Activated naive CD8-positive, alpha-beta T cell treated with anti-CD3 and anti-CD28 coated beads, Interleukin-2, amount 10 ng/mL, durations not matched to agents 7 days and 5 days (primary cell): ENCODE measurements around the gene RARA. TPM values are rescaled to one million over a fixed set of nuclear protein-coding genes. Genes with fewer than 3 reads are reported as not detected.
A peak's percentile ranks its signal among the peaks of the same experiment; 100 is the strongest.

Source experiments
- ATAC-seq: fragments of 150-1000 bp; cut with Tn5 transposase; one replicate; pipeline ENCODE4 v1.10.0; 2021; ENCODE audit warnings: low read depth, moderate library complexity
- POLR2A ChIA-PET: fragments of 350-600 bp; sonication (Branson Sonifier 250); formaldehyde crosslinking; loops from one replicate; lab custom pipeline; 2021; ENCODE audit warnings: antibody characterized with exemption; lab: Charles Lee
- DNase-seq: peaks from one replicate; pipeline ENCODE4 v3.0.0; 2021
- H3K27ac Mint-ChIP-seq: one replicate; pipeline ENCODE4 v1.8.0; 2022; ENCODE audit warnings: mild to moderate bottlenecking, mixed read lengths
- H3K27me3 Mint-ChIP-seq: one replicate; pipeline ENCODE4 v1.8.0; 2022; ENCODE audit warnings: mild to moderate bottlenecking, moderate library complexity, mixed read lengths
- H3K36me3 Mint-ChIP-seq: one replicate; pipeline ENCODE4 v1.8.0; 2021; ENCODE audit warnings: mild to moderate bottlenecking, mixed read lengths
- H3K4me1 Mint-ChIP-seq: one replicate; pipeline ENCODE4 v1.8.0; 2021; ENCODE audit warnings: mixed read lengths
- H3K4me3 Mint-ChIP-seq: one replicate; pipeline ENCODE4 v1.8.0; 2022; ENCODE audit warnings: mild to moderate bottlenecking, moderate library complexity, mixed read lengths
- H3K9me3 Mint-ChIP-seq: one replicate; pipeline ENCODE4 v1.8.0; 2021; ENCODE audit warnings: mixed read lengths
- total RNA-seq, 2 experiments: library from RNA; stranded (reverse); gene quantifications; one replicate each; pipeline ENCODE4 v1.2.3, GENCODE V29; 2021

Gene RARA
- total RNA-seq, 2 experiments from 2014 or later, result 51.7 to 53.6 TPM

DNA sequence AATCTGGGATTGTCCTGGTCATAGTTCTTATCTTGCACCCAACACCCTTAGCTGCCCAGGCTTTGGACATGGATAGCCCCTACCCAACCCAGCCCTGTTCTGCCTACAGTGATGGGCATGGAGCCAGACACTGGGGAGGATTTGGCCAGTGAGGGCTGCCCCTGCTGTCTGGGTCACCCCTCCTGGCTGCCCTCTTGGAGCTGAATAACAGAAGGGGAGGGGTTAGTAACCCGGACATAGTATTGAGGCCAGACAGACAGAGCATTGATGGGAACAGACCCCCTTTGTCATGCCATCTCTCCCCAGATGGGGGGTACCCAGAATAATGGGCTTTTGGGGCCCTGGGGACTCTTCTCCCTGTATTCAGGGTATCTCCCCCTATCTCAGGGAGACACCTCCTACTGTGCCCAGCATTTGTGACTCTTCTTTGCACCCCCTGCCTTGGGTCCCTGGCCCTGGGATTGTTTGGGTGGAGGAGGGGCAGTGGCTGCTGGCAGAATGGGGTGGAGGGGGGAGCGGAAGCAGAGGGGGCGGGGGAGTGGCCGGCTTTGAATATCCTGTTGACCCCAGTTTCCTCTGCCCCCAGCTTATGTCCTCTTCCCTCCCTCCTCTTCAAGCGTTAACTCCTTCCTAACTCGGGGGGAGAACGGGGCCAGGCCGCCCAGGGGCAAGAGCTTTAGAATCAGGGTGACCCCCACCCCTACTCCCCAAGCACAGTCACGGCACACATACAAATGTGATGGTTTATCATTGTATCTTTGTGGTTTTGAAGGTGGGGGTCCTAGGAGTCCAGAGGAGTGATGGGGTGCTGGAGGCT lies 38.5 kb downstream of the RARA start:
- POLR2A ChIA-PET, result interaction anchor here (0.5 to 1.0 kb wide), 4 partner anchors 25 to 67 kb away, joined by 3 to 5 read pairs (median 4); no protein-coding TSS in a partner anchor
- no peak for ATAC-seq
- Mint-ChIP-seq H3K36me3 (peaks cover 28% of the 10 kb centered on the region), H3K9me3 (no peaks in the 10 kb centered on the region), H3K27me3 (no peaks in the 10 kb centered on the region), H3K27ac (peak overlapping the region; percentile 66), H3K4me3 (peak overlapping the region; percentile 67), H3K4me1 (peaks cover 62% of the 10 kb centered on the region)
- no peak for DNase-seq

GRCh38 chr17:40348136-40348504 lies 39.1 kb downstream of the RARA start:
- H3K4me3 Mint-ChIP-seq, result peak overlapping the region; percentile 67
- ATAC-seq, result no peak
- H3K36me3 Mint-ChIP-seq, result peaks cover 23% of the 10 kb centered on the region
- peak overlapping the region; percentile 66 for H3K27ac Mint-ChIP-seq
- DNase-seq, result no peak
- peaks cover 63% of the 10 kb centered on the region for H3K4me1 Mint-ChIP-seq
- no peaks in the 10 kb centered on the region for H3K9me3 Mint-ChIP-seq
- POLR2A ChIA-PET, result interaction anchor here (0.9 to 1.0 kb wide), 2 partner anchors 38 to 60 kb away, joined by 4 read pairs; no protein-coding TSS in a partner anchor
- H3K27me3 Mint-ChIP-seq, result no peaks in the 10 kb centered on the region

GRCh38 chr17:40348562-40349476 lies 39.8 kb downstream of the RARA start:
- Mint-ChIP-seq H3K4me3 (no peak overlapping the region), H3K27ac (peak overlapping the region; percentile 73), H3K27me3 (no peaks in the 10 kb centered on the region), H3K36me3 (peaks cover 17% of the 10 kb centered on the region), H3K9me3 (no peaks in the 10 kb centered on the region), H3K4me1 (peaks cover 56% of the 10 kb centered on the region)
- DNase-seq (no peak), ATAC-seq (no peak)
- POLR2A ChIA-PET, result interaction anchor here (0.9 kb wide), 1 partner anchor 60 kb away, joined by 4 read pairs; no protein-coding TSS in a partner anchor

- Mint-ChIP-seq H3K4me3 (no peak overlapping the region), H3K27ac (peak overlapping the region; percentile 73), H3K4me1 (peaks cover 49% of the 10 kb centered on the region), H3K36me3 (peaks cover 19% of the 10 kb centered on the region), H3K27me3 (no peaks in the 10 kb centered on the region), H3K9me3 (no peaks in the 10 kb centered on the region)
- DNase-seq, result no peak
- ATAC-seq, result no peak
- POLR2A ChIA-PET, result no interaction called here
Measured at GRCh38 chr17:40349477-40349894, 40.5 kb downstream of the RARA start.

DNA sequence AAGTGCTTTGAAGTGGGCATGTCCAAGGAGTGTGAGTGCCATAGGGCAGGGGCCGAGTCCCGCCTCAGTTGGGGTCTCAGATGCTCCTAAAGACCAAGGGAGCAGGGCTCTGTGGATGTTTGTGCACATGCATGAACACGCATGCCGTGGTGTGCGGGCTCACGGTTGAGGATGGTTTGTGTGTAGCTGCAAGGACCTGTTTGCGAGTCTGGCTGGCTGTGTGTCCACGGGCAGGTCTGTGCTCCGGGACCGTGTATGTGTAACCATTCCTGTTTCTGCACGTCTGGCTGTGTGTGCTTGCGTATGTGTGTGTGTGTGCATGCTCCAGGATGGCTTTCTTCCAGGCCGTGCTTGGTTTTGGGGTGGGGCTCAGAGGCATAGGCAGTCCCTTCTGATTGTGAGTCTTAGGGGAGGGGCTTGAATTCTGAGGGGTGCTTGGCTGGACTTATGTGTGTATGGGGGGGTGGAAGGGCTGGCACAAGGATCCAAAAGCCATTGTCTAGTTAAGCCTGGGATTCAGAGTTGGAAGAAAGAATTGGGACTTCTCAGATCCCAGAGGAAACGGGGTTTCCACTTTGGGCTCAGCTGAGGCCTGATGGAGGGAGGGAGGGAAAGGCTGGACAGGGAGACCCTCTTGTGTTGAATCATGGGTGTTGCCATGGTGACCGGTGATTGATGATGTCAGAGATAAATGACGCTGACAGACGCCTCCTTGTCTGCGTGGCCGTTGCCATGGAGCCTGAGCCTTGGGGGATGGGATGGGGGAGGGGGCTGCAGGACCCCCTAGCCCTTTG lies 41.1 kb downstream of the RARA start:
- Mint-ChIP-seq H3K9me3 (no peaks in the 10 kb centered on the region), H3K36me3 (peaks cover 17% of the 10 kb centered on the region), H3K4me1 (peaks cover 43% of the 10 kb centered on the region)

DNA sequence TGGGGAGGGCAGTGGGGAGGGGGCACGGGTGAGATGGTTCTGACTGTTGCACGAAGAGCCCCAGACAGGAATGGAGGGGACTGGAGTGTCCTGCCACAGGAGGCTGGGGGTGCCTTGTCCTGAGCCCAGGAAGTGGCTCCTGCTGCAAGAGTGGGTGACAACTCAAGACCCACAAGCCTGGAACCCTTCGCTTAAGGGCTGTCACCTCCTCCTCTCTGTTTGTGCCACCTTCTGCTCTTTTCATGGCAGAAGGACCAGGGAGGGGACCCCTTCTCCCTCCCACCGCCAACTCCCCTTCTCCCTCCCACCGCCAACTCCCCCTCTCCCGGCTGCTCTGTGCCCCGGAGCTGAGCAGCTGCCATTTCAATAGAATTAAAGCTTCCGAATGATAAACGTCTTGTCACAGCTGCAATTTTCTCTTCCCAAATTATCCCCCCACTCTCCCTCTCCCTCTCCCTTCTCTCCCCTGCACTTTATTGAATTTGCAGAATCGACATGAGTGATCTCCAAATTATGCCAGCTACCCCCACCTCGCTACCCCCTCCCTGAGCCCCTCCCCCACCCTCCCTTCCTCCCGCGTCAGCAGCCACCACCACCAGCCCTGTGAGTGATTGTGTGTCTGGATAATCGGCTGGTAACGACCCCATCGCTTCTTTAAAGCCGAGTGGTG lies 41.8 kb downstream of the RARA start:
- H3K9me3 Mint-ChIP-seq, result no peaks in the 10 kb centered on the region
- DNase-seq (no peak), ATAC-seq (no peak)
- H3K27me3 Mint-ChIP-seq, result no peaks in the 10 kb centered on the region
- H3K4me3 Mint-ChIP-seq, result no peak overlapping the region
- H3K4me1 Mint-ChIP-seq, result peaks cover 39% of the 10 kb centered on the region
- H3K36me3 Mint-ChIP-seq, result peaks cover 19% of the 10 kb centered on the region
- POLR2A ChIA-PET, result interaction anchor here (1.0 to 2.2 kb wide), 2 partner anchors 28 to 190 kb away, joined by 3 to 17 read pairs; no protein-coding TSS in a partner anchor
- no peak overlapping the region for H3K27ac Mint-ChIP-seq

More for the DNA sequence above, 41.1 kb downstream of the RARA start:
- DNase-seq (no peak), ATAC-seq (no peak)
- peak overlapping the region; percentile 70 for H3K27ac Mint-ChIP-seq
- no peaks in the 10 kb centered on the region for H3K27me3 Mint-ChIP-seq
- no peak overlapping the region for H3K4me3 Mint-ChIP-seq
- POLR2A ChIA-PET, result no interaction called here

DNA sequence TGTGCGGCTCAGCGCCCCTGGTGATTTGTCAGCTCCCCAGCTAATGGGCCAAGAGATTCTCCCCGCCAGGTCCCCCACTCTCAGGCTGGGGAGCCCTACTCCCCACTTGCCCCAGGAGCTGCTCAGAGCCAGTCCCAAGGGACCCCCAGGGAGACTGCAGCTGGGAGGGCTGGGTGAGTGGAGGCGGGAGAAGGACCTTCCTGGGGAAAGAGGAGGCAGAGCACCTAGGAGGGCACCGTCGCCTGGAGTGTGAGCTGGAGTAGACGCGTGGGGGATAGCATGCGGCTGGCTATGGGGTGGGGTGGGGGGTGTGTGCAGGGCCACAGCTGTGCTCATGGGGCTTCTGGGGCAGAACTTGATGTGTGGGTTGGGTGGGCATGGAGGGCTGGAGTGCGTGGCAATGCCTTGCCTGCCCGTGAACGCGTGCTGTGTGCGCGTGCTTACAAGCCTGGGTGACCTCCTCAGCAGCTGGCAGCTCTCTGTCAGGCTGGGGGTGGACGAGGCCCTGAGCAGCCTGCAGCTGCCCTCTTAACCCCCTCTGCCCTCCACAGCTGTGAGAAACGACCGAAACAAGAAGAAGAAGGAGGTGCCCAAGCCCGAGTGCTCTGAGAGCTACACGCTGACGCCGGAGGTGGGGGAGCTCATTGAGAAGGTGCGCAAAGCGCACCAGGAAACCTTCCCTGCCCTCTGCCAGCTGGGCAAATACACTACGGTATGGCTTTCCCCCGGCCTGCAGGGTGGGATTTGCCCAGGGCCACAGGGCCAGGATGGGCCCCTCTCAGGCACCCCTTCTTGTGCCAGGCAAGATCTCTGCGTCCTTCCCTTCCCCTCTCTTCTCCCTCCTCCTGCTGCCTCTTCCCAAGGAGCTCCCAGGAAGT lies 42.6 kb downstream of the RARA start:
- ATAC-seq (no peak), DNase-seq (no peak)
- POLR2A ChIA-PET, result interaction anchor here (1.0 to 2.2 kb wide), 5 partner anchors 28 to 189 kb away, joined by 3 to 17 read pairs (median 3); partner anchors contain the start of gene RARA
- Mint-ChIP-seq H3K27ac (peak overlapping the region; percentile 82), H3K36me3 (peaks cover 19% of the 10 kb centered on the region), H3K9me3 (no peaks in the 10 kb centered on the region), H3K4me1 (peaks cover 35% of the 10 kb centered on the region), H3K4me3 (no peak overlapping the region), H3K27me3 (no peaks in the 10 kb centered on the region)

DNA sequence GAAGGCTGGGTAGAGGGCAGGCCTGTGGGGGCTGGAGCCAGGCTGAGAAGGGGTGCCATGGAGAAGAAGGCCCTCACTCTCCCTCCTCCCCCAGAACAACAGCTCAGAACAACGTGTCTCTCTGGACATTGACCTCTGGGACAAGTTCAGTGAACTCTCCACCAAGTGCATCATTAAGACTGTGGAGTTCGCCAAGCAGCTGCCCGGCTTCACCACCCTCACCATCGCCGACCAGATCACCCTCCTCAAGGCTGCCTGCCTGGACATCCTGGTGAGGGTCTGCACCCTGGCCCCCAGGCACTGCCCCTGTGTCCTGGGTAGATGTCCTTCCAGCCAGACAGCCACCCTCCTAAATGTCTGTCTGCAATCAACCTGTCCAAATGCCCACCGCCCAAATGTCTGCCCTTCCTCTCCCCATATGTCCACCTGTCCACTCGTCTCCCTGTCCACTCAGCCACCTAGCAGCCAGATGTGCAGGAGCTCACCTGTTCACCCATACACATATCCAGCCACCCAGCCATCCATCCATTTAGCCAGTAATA lies 43.3 kb downstream of the RARA start:
- H3K27ac Mint-ChIP-seq, result peak overlapping the region; percentile 82
- peaks cover 29% of the 10 kb centered on the region for H3K4me1 Mint-ChIP-seq
- POLR2A ChIA-PET, result interaction anchor here (1.0 to 2.2 kb wide), 6 partner anchors 29 to 188 kb away, joined by 3 to 17 read pairs (median 4); partner anchors contain the start of gene RARA
- H3K4me3 Mint-ChIP-seq, result peak overlapping the region; percentile 15
- DNase-seq (no peak), ATAC-seq (no peak)
- H3K27me3 Mint-ChIP-seq, result no peaks in the 10 kb centered on the region
- H3K9me3 Mint-ChIP-seq, result no peaks in the 10 kb centered on the region
- peaks cover 19% of the 10 kb centered on the region for H3K36me3 Mint-ChIP-seq

DNA sequence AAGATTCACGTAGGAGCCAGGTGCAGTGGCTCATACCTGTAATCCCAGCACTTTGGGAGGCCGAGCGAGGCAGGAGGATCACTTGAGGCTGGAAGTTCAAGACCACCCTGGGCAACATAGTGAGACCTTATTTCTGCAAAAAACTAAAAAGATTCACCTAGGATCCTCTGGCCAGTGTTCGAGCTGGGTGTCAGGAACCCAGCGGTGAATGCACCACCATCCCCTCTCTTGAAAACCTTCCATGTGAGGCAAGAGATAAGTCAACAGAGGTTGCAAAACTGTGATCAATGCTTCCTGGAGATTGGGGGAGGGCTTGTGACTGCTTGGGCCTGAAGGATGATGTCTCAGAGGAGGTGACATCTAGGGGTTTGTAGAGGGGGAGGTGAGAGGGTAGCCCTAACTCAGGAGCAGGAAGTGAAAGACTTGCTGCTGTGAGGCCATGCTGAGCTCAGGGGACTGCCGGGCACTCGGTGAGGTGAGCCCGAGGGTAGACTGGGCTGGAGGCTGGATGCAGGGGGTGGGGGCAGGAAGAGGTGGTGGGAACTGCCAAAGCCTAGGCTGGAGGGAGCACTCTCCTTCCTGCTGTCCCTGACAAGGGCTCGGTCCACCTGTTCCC lies 43.9 kb downstream of the RARA start:
- no peaks in the 10 kb centered on the region for H3K9me3 Mint-ChIP-seq
- H3K4me3 Mint-ChIP-seq, result peak overlapping the region; percentile 15
- POLR2A ChIA-PET, result interaction anchor here (0.7 to 2.2 kb wide), 5 partner anchors 30 to 63 kb away, joined by 3 to 17 read pairs (median 4); partner anchors contain the start of gene RARA
- peak; percentile 54 for ATAC-seq
- no peak for DNase-seq
- H3K36me3 Mint-ChIP-seq, result peaks cover 19% of the 10 kb centered on the region
- peak overlapping the region; percentile 82 for H3K27ac Mint-ChIP-seq
- H3K4me1 Mint-ChIP-seq, result peaks cover 24% of the 10 kb centered on the region
- H3K27me3 Mint-ChIP-seq, result no peaks in the 10 kb centered on the region

DNA sequence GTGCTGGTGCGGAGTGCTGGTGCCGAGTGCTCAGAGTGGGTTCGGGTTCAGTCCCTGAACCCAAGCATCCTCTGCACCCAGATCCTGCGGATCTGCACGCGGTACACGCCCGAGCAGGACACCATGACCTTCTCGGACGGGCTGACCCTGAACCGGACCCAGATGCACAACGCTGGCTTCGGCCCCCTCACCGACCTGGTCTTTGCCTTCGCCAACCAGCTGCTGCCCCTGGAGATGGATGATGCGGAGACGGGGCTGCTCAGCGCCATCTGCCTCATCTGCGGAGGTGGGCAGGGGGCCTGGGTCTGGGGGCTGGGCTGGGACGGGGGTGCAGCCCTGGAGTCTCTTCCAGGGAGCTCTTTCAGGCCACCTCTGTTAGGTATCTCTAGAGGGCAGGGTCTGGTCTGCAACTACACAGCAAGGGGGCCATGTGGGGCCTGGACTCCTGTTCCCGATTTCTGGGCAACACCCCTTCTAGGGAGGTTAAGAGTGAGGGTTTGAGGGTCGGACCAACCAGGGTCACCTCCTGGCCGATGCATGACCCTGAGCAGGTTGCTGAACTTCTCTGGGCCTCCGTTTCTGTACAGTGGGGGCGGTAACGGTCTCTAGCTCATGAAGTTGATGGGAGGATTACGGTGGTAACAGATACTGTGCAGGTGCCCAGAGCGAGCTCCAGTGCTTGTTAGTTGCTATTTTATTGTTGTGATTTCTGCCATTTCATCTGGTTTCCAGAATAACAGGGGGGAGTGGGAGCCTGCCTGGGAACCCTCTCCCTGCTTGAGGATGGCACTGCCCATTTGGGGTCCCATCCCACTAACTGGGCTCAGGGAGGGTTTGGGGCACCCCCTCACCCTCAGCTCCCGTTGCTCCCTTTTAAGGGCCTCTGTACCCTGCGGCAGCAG lies 45.5 kb downstream of the RARA start:
- Mint-ChIP-seq H3K4me1 (peaks cover 21% of the 10 kb centered on the region), H3K9me3 (no peaks in the 10 kb centered on the region), H3K27ac (peak overlapping the region; percentile 30), H3K27me3 (no peaks in the 10 kb centered on the region), H3K4me3 (no peak overlapping the region), H3K36me3 (peaks cover 15% of the 10 kb centered on the region)
- POLR2A ChIA-PET, result interaction anchor here (0.6 to 2.7 kb wide), 10 partner anchors 31 to 179 kb away, joined by 3 to 9 read pairs (median 4); partner anchors contain the start of gene CDC6
- ATAC-seq, result no peak
- DNase-seq, result no peak
